ENCODE data around the gene SASH1.

Gene SASH1

GRCh38 chr6:148404456-148405054, 61.9 kb downstream of the SASH1 start:
- DNase-seq (ENCODE audit: low read depth in 2 of 2): no peak

DNA sequence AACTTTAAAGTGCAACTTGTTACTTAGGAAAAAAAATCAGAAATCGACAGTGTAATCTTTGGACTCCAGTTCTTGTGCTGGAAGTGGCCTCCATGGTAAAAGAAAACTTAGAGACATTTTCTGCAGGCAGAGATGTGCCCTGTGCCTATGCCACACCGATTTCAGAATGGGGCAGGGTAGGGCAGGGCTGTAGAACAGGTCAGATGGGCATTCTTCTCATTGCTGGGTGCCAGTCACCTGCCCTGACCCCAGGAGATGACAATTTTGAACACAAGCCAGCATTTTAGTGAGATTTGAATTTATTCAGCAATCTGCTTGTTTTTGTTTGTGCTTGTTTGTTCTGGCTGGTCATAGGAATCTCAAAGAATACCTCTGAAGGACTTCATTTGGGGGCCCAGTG, 63.3 kb downstream of the SASH1 start:
- DNase-seq (ENCODE audit: low read depth in 2 of 2): no peak

- DNase-seq (ENCODE audit: low read depth in 2 of 2): no peak
These were observed 64.1 kb downstream of the SASH1 start for GRCh38 chr6:148406579-148407371.

- DNase-seq (ENCODE audit: low read depth in 2 of 2): no peak
These were observed 64.7 kb downstream of the SASH1 start for GRCh38 chr6:148407372-148407771.

DNA sequence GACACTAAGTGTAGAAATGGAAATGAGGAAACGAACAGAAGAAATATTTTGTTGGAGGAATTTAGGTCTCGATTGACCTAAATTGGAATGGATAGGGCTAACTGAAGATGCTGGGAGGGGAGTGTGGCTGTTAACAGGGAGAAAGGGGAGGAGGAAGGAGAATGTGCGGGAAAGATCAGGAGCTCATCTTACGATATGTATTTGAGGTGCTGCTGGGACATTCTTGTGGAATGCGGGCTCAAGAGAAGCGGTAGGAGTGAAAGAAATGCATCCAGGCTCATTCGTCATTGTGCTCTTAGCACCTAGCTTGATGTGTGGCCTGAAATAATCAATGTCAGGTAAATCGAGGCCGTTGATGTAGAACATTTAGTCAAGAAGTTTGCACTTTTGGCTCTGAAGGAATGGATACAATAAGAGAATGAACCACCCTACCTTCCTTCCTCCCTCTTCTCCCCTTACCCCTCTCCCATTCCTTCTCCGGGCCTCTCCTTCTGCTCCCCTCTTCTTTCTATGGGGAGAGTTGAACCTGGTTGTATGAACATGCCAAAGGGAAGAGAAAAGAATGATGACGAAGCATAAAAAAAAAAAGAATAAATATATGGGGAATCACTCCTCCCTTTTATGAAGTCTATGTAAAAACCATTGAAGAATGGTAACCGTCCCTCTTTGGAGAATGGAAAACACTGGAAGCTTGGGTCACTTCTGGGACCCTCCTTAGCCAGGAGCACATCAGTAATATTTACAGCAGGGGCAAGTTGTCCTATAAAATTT, 70.9 kb downstream of the SASH1 start:
- no peak for DNase-seq (ENCODE audit: low read depth in 2 of 2)

GRCh38 chr6:148414092-148414489, 71.5 kb downstream of the SASH1 start:
- DNase-seq (ENCODE audit: low read depth in 2 of 2): no peak

DNA sequence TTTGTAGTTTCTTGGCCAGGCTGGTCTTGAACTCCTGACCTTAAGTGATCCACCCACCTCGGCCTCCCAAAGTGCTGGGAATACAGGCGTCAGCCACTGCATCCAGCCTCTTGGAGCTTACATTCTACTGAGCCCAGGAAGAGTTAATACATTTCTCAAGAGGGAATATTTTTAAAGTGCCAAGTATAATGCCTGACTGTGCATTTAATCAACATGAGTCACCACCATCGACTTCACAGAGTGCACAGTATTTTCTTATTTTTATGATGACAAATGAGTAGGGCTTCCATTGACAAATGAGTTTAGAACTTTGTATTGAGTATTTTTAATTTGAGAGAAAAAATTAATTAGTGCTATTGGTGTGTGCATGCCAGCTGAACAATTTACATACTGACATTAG, 72.2 kb downstream of the SASH1 start:
- DNase-seq (ENCODE audit: low read depth in 2 of 2): no peak

GRCh38 chr6:148415511-148416260, 73.0 kb downstream of the SASH1 start:
- DNase-seq (ENCODE audit: low read depth in 2 of 2): no peak

GRCh38 chr6:148416330-148416965, 73.8 kb downstream of the SASH1 start:
- DNase-seq (ENCODE audit: low read depth in 2 of 2): no peak

- DNase-seq (ENCODE audit: low read depth in 2 of 2): no peak
These were observed 74.4 kb downstream of the SASH1 start for GRCh38 chr6:148417045-148417444.

DNA sequence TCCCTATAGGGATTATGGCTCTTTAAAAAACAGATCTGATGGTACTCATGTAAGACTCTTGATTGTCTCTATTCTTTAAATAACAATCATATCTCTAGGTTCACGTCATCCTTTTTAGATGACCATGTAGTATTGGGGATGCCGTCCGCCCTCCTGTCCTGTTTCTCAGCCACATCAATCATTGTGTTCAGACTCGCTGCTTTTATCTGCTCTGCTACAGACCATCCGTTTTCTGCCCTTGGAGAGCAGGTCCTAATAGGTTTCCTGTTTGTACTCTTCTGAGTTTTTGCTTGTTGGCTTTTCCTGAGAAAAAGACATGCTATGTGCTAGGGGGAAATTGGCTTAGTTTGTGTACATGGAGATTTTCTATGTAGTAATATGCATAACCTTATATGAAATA, 76.8 kb downstream of the SASH1 start:
- DNase-seq (ENCODE audit: low read depth in 2 of 2): no peak

DNA sequence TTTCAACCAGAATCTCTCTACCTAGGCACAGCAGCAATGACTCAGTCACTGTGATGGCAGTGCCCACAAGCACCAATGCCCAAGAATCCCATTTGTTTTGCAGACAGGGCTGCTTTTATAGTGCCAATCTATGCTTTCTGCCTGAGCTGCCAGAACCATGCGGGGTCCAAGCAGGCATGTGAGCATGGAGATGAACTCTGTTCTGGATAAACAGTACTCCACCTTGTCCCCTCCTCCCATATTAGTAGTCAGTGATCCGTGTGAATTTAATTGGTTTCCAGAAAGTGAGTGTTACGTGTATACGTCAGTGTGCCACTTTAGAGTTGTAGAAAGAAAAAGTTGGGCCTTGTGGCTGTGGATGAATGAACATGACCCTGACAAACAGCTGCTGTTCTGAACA, 79.4 kb downstream of the SASH1 start:
- no peak for DNase-seq (ENCODE audit: low read depth in 2 of 2)

- no peak for DNase-seq (ENCODE audit: low read depth in 2 of 2)
These were observed 80.5 kb downstream of the SASH1 start for GRCh38 chr6:148423133-148423532.

DNA sequence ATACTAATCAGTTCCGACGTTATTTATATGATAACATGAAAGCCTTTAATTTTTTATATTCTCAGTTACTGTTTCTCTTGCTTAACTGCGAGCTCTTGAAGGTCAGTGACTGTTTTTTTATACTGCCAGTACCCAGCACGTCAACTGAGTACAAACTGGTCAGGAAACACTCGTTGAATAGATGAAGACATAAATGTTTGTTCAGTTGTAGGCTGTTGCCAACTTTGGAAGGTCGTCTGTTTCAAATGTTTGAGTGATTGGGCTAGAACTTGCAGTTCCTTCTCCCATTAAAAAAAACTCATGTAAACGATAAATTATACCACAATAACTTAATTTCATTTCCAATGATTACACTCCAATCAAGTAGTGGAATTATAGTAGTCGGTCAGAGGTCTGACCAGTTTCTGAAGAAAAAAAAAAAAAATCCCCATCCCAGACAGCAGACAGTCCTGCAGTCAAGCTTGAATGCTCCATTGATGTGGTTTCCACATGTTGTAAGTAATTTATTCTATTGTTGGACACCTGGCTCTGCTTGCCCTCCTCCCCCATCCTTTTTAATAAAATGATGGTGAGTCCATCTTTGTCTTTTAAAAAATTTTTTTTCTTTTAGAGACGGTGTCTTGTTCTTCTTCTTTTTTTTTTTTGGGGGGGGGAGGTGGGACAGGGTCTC, 81.1 kb downstream of the SASH1 start:
- no peak for DNase-seq (ENCODE audit: low read depth in 2 of 2)

GRCh38 chr6:148425443-148425842, 82.8 kb downstream of the SASH1 start:
- DNase-seq (ENCODE audit: low read depth in 2 of 2): no peak

DNA sequence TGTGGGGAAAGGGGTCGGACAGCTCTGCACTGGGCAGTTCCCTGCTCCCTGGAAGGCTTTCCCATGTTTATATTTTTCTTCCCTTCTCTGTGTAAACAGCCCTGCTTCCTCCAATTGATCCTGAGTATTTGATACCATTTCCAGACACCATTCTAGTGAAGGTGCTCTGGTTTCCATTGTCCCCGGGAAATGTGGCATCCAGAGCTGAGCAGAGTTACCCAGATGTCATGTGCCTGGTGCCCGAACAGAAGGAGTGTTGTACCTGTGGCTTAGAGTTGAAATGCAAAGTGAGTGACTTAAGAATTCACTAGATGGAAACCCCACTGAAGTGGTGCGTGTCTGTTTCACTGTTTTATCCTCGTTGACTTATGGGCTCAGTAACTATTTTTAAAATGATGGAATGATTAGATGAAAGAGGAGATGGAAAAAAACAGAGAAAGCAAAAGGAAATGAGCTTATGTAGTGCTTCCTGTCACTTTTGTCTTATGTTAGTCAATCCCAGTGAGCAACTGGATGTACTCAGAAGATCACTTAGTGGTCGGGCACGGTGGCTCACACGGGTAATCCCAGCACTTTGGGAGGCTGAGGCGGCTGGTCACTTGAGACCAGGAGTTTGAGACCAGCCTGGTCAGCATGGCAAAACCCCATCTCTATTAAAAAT, 83.8 kb downstream of the SASH1 start:
- DNase-seq (ENCODE audit: low read depth in 2 of 2): no peak

GRCh38 chr6:148427333-148427732, 84.7 kb downstream of the SASH1 start:
- no peak for DNase-seq (ENCODE audit: low read depth in 2 of 2)

GRCh38 chr6:148429423-148429822, 86.8 kb downstream of the SASH1 start:
- DNase-seq (ENCODE audit: low read depth in 2 of 2): no peak

GRCh38 chr6:148430897-148431296, 88.3 kb downstream of the SASH1 start:
- DNase-seq (ENCODE audit: low read depth in 2 of 2): no peak

GRCh38 chr6:148431413-148431812, 88.8 kb downstream of the SASH1 start:
- no peak for DNase-seq (ENCODE audit: low read depth in 2 of 2)

DNA sequence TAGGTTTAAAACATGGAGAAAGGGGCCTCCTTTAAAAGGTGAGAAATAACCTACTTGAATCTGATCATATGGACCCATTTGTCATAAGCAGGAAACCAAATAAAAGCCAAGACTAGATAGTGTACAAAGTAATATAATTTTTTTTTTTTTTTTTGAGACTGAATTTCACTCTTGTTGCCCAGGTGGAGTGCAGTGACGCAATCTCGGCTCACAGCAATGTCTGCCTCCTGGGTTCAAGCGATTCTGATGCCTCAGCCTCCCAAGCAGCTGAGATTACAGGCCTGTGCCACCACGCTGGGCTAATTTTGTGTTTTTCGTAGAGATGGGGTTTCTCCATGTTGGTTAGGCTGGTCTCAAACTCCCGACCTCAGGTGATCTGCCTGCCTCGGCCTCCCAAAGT, 89.2 kb downstream of the SASH1 start:
- DNase-seq (ENCODE audit: low read depth in 2 of 2): no peak

Data from stimulated activated CD8-positive, alpha-beta memory T cell treated with anti-CD3 and anti-CD28 coated beads, Interleukin-2, amount 100 ng/mL, for 48 hours (primary cell).